ENCODE measurements around the gene TMCC1. TPM values are rescaled to one million over a fixed set of nuclear protein-coding genes. Genes with fewer than 3 reads are reported as not detected.

The TMCC1 gene
- total and polyA plus RNA-seq, 2 donors (not counting 1 experiment from before 2014, with no cell fraction given), result 8.5 to 32.2 TPM

GRCh38 chr3:129619726-129620162 lies 273.8 kb downstream of the TMCC1 start:
- peaks cover 8 to 20% of the 10 kb centered on the region in 2 donors for H3K4me1 ChIP-seq (ENCODE audit: control insufficient read depth in 2 of 2, insufficient read depth in 2 of 2, low read length in 2 of 2)
- peaks cover 0 to 4% (median 0%) of the 10 kb centered on the region in 3 donors for H3K9me3 ChIP-seq (ENCODE audit: control extremely low read depth in 1 of 3, control insufficient read depth in 2 of 3, insufficient read depth in 1 of 3, low read length in 2 of 3)
- intact Hi-C loops (cut with micrococcal nuclease), result no loop called here
- H3K27me3 Mint-ChIP-seq, result peaks cover 8% of the 10 kb centered on the region
- no peaks in the 10 kb centered on the region for H3K79me2 ChIP-seq (ENCODE audit: control insufficient read depth, insufficient read depth, low read length)
- no peak for TF ChIP-seq CTCF (IDR thresholded peaks at IDR 0.05)
- TF ChIP-seq EZH2 (IDR thresholded peaks at IDR 0.05; ENCODE audit: borderline replicate concordance, insufficient read depth, low read depth, low read length, poor library complexity, severe bottlenecking), result no peak
- no peak for ATAC-seq (ENCODE audit: low read depth)
- no peak for DNase-seq
- POLR2A ChIA-PET, result no interaction called here
- WGBS (ENCODE audit: insufficient coverage), result 68% methylated on average over 6 of the region's 6 CpGs
- no peak overlapping the region for H3K4me3 Mint-ChIP-seq
- H3K27ac Mint-ChIP-seq, result peak overlapping the region; percentile 38
- H3K9me3 Mint-ChIP-seq (ENCODE audit: insufficient read depth), result no peaks in the 10 kb centered on the region
- H3K27me3 ChIP-seq (replicated peaks in 1 of 4; ENCODE audit: control extremely low read depth in 1 of 4, control insufficient read depth in 3 of 4, insufficient read depth in 4 of 4, low read length in 3 of 4), result peaks cover 0 to 16% (median 7%) of the 10 kb centered on the region in 4 experiments
- no peaks in the 10 kb centered on the region for H3K36me3 ChIP-seq (replicated peaks in 1 of 2; ENCODE audit: control extremely low read depth in 1 of 2, control insufficient read depth in 1 of 2, extremely low read depth in 1 of 2, insufficient read depth in 2 of 2, low read length in 1 of 2)
- peaks cover 10% of the 10 kb centered on the region for H3K4me1 Mint-ChIP-seq
- H3K9ac ChIP-seq (ENCODE audit: low read length), result no peak overlapping the region
- no peak overlapping the region for H3K4me2 ChIP-seq (replicated peaks; ENCODE audit: low read depth, low read length, poor library complexity, severe bottlenecking)
- CTCF ChIA-PET, result no interaction called here
- no peak overlapping the region for H3K27ac ChIP-seq (ENCODE audit: low read length in 2 of 2)
- no peaks in the 10 kb centered on the region for H4K20me1 ChIP-seq (ENCODE audit: control insufficient read depth, insufficient read depth, low read length, poor library complexity, severe bottlenecking)
- no peak overlapping the region for H3K4me3 ChIP-seq (ENCODE audit: control extremely low read depth in 1 of 5, extremely low read depth in 1 of 5, insufficient read depth in 1 of 5, low read depth in 2 of 5, low read length in 4 of 5)
- no peak overlapping the region for H2AFZ ChIP-seq (ENCODE audit: insufficient read depth, low read depth, low read length, poor library complexity, severe bottlenecking)

DNA sequence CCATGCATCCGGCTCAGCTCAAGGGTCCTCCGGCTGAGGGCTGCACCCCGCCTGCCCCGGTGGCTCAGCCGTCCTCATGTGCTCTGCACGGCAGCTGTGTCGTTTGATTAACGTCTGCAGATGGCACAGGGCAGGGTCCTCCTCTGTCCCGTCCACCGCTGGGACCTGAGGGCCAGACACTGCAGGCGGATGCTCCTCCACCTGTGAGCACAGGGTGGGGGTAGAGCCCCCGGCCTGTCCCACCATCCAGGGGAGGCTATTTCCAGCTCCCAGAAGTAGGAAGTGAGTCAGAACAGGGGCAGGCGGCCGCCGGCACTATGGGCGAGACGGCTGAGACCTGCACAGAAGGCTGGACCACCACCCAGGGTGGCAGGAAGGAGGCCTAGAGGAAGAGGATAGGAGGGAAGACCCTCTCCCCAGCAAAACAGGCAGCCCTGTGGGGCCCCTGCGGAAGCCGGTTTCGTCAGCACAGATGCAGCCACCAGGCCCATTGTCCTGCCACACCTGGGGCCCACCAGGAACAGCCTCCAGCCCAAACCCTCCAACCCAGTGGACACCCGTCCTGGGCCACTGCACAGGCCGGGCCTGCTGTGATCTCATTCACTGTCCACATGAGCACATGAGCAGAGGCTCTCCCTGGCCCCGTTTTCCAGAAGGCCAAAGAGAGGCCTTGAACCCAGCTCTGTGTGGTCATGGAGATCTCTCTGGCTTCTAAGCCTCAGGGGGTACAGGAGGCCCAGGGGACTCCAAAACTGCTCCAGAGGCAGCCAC lies 274.4 kb downstream of the TMCC1 start:
- WGBS (ENCODE audit: insufficient coverage), result 42% methylated on average over 21 of the region's 23 CpGs
- TF ChIP-seq CTCF (IDR thresholded peaks at IDR 0.05), result no peak
- no peak for TF ChIP-seq EZH2 (IDR thresholded peaks at IDR 0.05; ENCODE audit: borderline replicate concordance, insufficient read depth, low read depth, low read length, poor library complexity, severe bottlenecking)
- H3K4me1 ChIP-seq (ENCODE audit: control insufficient read depth in 2 of 2, insufficient read depth in 2 of 2, low read length in 2 of 2), result peaks cover 8 to 20% of the 10 kb centered on the region in 2 donors
- H3K79me2 ChIP-seq (ENCODE audit: control insufficient read depth, insufficient read depth, low read length), result no peaks in the 10 kb centered on the region
- no peak overlapping the region for H3K27ac ChIP-seq (ENCODE audit: low read length in 2 of 2)
- ChIA-PET CTCF (interaction anchor here (0.9 kb wide), 1 partner anchor 9 kb away, joined by 4 read pairs; no protein-coding TSS in a partner anchor), POLR2A (no interaction called here)
- no peaks in the 10 kb centered on the region for H4K20me1 ChIP-seq (ENCODE audit: control insufficient read depth, insufficient read depth, low read length, poor library complexity, severe bottlenecking)
- peaks cover 0 to 4% (median 0%) of the 10 kb centered on the region in 3 donors for H3K9me3 ChIP-seq (ENCODE audit: control extremely low read depth in 1 of 3, control insufficient read depth in 2 of 3, insufficient read depth in 1 of 3, low read length in 2 of 3)
- H3K4me2 ChIP-seq (replicated peaks; ENCODE audit: low read depth, low read length, poor library complexity, severe bottlenecking), result peak overlapping the region; percentile 46
- peaks cover 10% of the 10 kb centered on the region for H3K4me1 Mint-ChIP-seq
- intact Hi-C loops (cut with micrococcal nuclease), result no loop called here
- no peaks in the 10 kb centered on the region for H3K36me3 ChIP-seq (replicated peaks in 1 of 2; ENCODE audit: control extremely low read depth in 1 of 2, control insufficient read depth in 1 of 2, extremely low read depth in 1 of 2, insufficient read depth in 2 of 2, low read length in 1 of 2)
- H2AFZ ChIP-seq (ENCODE audit: insufficient read depth, low read depth, low read length, poor library complexity, severe bottlenecking), result peak overlapping the region; percentile 41
- H3K9me3 Mint-ChIP-seq (ENCODE audit: insufficient read depth), result no peaks in the 10 kb centered on the region
- H3K4me3 Mint-ChIP-seq, result peak overlapping the region; percentile 51
- DNase-seq (no peak), ATAC-seq (ENCODE audit: low read depth) (peak; percentile 39)
- peaks cover 8% of the 10 kb centered on the region for H3K27me3 Mint-ChIP-seq
- H3K27ac Mint-ChIP-seq, result no peak overlapping the region
- H3K9ac ChIP-seq (ENCODE audit: low read length), result peak overlapping the region; percentile 1
- no peak overlapping the region for H3K4me3 ChIP-seq (ENCODE audit: control extremely low read depth in 1 of 5, extremely low read depth in 1 of 5, insufficient read depth in 1 of 5, low read depth in 2 of 5, low read length in 4 of 5)
- H3K27me3 ChIP-seq (replicated peaks in 1 of 4; ENCODE audit: control extremely low read depth in 1 of 4, control insufficient read depth in 3 of 4, insufficient read depth in 4 of 4, low read length in 3 of 4), result peaks cover 0 to 16% (median 7%) of the 10 kb centered on the region in 4 experiments

Data from B cell (primary cell).